Measurements from ENCODE around the gene NEAT1.

The NEAT1 gene

DNA sequence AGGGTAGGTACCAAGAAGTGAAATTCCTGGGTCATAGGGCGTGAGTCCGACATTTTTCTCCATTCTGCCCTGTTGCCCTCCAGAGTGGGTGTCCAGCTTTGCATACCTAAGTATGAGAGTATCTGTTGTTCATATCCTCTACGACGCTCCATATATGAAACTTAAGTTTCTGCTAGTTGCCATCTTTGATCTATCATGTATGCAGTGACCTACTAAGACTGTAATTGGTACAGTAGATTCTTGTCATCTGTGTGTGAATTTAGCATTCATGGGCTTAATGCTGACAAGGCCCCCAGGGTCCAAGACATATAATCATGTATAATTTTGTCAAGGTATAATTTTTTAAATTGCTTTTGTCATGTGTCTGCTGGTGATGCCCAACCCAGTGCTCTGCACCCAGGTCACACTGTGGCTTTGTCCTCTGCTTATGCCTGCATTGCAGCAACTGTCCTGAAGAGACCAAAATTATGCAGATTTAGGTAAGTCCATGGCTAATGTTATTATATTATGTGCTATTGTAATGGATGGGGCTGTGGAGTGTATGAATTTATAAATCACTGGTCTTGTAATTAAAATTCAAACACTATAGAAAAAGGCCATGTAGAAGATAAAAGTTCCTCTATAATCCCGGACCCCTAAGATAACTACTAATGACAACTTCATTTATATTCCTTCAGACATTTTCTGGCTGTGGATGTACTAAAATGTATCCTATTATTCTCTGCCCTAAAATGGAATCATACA lies 12.2 kb downstream of the NEAT1 start:
- Histone ChIP-seq H3K4me2 (ENCODE audit: low read depth, low read length) (no peak overlapping the region), H3K36me3 (replicated peaks; ENCODE audit: insufficient read depth, low read length) (no peaks in the 10 kb centered on the region), H4K20me1 (ENCODE audit: insufficient read depth, low read length) (peaks cover 7% of the 10 kb centered on the region), H3K79me2 (ENCODE audit: low read length) (peaks cover 93% of the 10 kb centered on the region), H3K4me1 (ENCODE audit: low read length) (peaks cover 79% of the 10 kb centered on the region), H2AFZ (ENCODE audit: low read length) (no peak overlapping the region), H3K9me2 (replicated peaks; ENCODE audit: insufficient read depth, low read length) (no peaks in the 10 kb centered on the region), H3K9ac (ENCODE audit: low read length) (no peak overlapping the region), H3F3A (ENCODE audit: insufficient read depth, low read length) (peaks cover 97% of the 10 kb centered on the region), H3K9me3 (replicated peaks; ENCODE audit: insufficient read depth, low read length) (no peaks in the 10 kb centered on the region), H3K4me3 (ENCODE audit: low read length) (no peak overlapping the region), H3K27me3 (replicated peaks; ENCODE audit: insufficient read depth, low read length) (no peaks in the 10 kb centered on the region), H3K27ac (ENCODE audit: low read length) (peak overlapping the region; percentile 5; the same call in 1 of the 2 replicates)
- no peak for DNase-seq
- TF ChIP-seq EZH2 (optimal IDR thresholded peaks at IDR 0.05; ENCODE audit: low read depth, low read length) (no peak), EZH2phosphoT487 (IDR thresholded peaks at IDR 0.05; ENCODE audit: low read length) (no peak)
- TF ChIP-seq, protein P1, sequence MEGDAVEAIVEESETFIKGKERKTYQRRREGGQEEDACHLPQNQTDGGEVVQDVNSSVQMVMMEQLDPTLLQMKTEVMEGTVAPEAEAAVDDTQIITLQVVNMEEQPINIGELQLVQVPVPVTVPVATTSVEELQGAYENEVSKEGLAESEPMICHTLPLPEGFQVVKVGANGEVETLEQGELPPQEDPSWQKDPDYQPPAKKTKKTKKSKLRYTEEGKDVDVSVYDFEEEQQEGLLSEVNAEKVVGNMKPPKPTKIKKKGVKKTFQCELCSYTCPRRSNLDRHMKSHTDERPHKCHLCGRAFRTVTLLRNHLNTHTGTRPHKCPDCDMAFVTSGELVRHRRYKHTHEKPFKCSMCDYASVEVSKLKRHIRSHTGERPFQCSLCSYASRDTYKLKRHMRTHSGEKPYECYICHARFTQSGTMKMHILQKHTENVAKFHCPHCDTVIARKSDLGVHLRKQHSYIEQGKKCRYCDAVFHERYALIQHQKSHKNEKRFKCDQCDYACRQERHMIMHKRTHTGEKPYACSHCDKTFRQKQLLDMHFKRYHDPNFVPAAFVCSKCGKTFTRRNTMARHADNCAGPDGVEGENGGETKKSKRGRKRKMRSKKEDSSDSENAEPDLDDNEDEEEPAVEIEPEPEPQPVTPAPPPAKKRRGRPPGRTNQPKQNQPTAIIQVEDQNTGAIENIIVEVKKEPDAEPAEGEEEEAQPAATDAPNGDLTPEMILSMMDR (IDR thresholded peaks at IDR 0.05; ENCODE audit: low read length) = no peak

DNA sequence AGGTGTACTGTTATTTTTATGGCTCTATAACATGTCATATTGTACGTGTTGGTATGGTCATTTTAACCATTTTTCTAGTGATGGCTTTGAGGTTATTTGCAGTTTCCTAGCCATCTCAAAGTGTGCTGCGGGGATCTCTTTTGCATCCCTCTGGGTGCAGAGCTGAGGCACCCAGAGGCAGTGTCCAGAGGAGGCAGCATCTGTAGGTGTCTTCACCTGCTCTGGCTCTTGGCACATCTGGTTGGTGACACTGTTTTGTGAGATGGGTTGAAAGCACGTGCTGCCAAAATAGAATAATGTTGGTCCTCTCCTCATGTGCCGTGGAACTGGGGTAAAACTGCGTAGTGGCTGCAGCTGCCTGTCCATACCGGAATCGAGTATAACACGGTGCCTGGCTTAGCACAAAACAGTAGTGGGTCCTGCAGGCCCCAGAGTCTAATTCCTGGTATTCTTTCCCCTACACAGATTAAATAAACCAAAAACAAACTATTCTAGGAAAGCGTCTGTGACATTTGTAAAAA lies 12.9 kb downstream of the NEAT1 start:
- no peak overlapping the region for H2AFZ ChIP-seq (ENCODE audit: low read length)
- H4K20me1 ChIP-seq (ENCODE audit: insufficient read depth, low read length) = peaks cover 7% of the 10 kb centered on the region
- H3K4me3 ChIP-seq (ENCODE audit: low read length) = no peak overlapping the region
- no peaks in the 10 kb centered on the region for H3K36me3 ChIP-seq (replicated peaks; ENCODE audit: insufficient read depth, low read length)
- H3K4me2 ChIP-seq (ENCODE audit: low read depth, low read length) = no peak overlapping the region
- no peak overlapping the region for H3K9ac ChIP-seq (ENCODE audit: low read length)
- H3K9me2 ChIP-seq (replicated peaks; ENCODE audit: insufficient read depth, low read length) = no peaks in the 10 kb centered on the region
- TF ChIP-seq, protein P1 (IDR thresholded peaks at IDR 0.05; ENCODE audit: low read length) = no peak
- no peak for TF ChIP-seq EZH2phosphoT487 (IDR thresholded peaks at IDR 0.05; ENCODE audit: low read length)
- TF ChIP-seq EZH2 (optimal IDR thresholded peaks at IDR 0.05; ENCODE audit: low read depth, low read length) = no peak
- no peak for DNase-seq
- peaks cover 79% of the 10 kb centered on the region for H3K4me1 ChIP-seq (ENCODE audit: low read length)
- peaks cover 97% of the 10 kb centered on the region for H3F3A ChIP-seq (ENCODE audit: insufficient read depth, low read length)
- H3K79me2 ChIP-seq (ENCODE audit: low read length) = peaks cover 87% of the 10 kb centered on the region
- H3K27me3 ChIP-seq (replicated peaks; ENCODE audit: insufficient read depth, low read length) = no peaks in the 10 kb centered on the region
- no peaks in the 10 kb centered on the region for H3K9me3 ChIP-seq (replicated peaks; ENCODE audit: insufficient read depth, low read length)
- H3K27ac ChIP-seq (ENCODE audit: low read length) = peak overlapping the region; percentile 1; the same call in 1 of the 2 replicates

DNA sequence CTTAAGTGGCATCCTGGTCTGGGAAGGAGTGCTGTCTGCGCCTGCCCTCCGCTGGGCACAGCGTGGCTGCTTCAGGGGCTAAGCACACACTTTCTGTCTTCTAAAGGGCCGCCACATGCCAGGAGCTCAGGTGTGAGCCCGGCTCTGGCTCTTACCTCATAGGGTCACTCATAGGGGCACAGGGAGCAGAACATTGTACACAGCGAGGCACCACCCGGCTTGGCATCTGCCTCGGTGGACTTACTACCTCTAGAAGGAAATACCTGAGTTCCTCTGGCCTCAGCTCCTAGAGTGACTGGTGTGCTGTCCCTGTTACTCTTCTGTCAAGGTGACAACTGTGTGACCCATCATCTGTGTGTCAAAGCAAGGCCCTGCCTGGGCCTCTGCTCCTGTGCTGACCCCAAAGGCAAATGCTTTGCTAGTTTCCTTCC lies 13.4 kb downstream of the NEAT1 start:
- no peak for TF ChIP-seq EZH2phosphoT487 (IDR thresholded peaks at IDR 0.05; ENCODE audit: low read length)
- TF ChIP-seq, protein P1 (IDR thresholded peaks at IDR 0.05; ENCODE audit: low read length) = no peak
- no peak for TF ChIP-seq EZH2 (optimal IDR thresholded peaks at IDR 0.05; ENCODE audit: low read depth, low read length)
- H3F3A ChIP-seq (ENCODE audit: insufficient read depth, low read length) = peaks cover 97% of the 10 kb centered on the region
- no peak overlapping the region for H3K9ac ChIP-seq (ENCODE audit: low read length)

More for the DNA sequence above, 13.4 kb downstream of the NEAT1 start:
- Histone ChIP-seq H3K4me2 (ENCODE audit: low read depth, low read length) (no peak overlapping the region), H3K36me3 (replicated peaks; ENCODE audit: insufficient read depth, low read length) (no peaks in the 10 kb centered on the region), H3K27ac (ENCODE audit: low read length) (peak overlapping the region; percentile 1; the same call in 1 of the 2 replicates), H3K9me2 (replicated peaks; ENCODE audit: insufficient read depth, low read length) (no peaks in the 10 kb centered on the region), H4K20me1 (ENCODE audit: insufficient read depth, low read length) (peaks cover 7% of the 10 kb centered on the region), H3K27me3 (replicated peaks; ENCODE audit: insufficient read depth, low read length) (no peaks in the 10 kb centered on the region), H3K4me1 (ENCODE audit: low read length) (peaks cover 74% of the 10 kb centered on the region), H3K79me2 (ENCODE audit: low read length) (peaks cover 82% of the 10 kb centered on the region), H2AFZ (ENCODE audit: low read length) (no peak overlapping the region), H3K4me3 (ENCODE audit: low read length) (no peak overlapping the region), H3K9me3 (replicated peaks; ENCODE audit: insufficient read depth, low read length) (no peaks in the 10 kb centered on the region)
- peak; percentile 20 for DNase-seq
